ENCODE results near the gene ABCC10.
"Not testable (repeated sequence)": the region's sequence is repeated elsewhere in the genome, so short reads cannot be mapped to it uniquely, and the experiment has no call there.

The ABCC10 gene

DNA sequence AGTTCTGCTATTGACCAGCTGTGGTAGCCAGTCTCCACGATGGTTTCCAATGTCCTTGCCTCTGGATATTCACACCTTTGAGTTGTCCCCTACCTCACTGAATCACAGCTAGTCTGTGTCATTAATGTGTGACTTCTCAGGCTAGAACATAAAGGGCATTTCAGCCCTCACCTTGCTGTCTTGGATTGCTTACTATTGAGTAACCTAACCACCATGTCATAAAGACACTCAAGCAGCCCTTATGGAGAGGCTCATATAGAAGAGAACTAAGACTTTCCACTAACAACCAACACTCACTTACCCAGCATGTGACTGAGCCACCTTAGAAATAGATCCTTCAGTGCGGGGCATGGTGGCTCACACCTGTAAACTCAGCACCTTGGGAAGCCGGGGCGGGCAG is 19.1 kb upstream of the ABCC10 start:
- FAIRE-seq = no peak

DNA sequence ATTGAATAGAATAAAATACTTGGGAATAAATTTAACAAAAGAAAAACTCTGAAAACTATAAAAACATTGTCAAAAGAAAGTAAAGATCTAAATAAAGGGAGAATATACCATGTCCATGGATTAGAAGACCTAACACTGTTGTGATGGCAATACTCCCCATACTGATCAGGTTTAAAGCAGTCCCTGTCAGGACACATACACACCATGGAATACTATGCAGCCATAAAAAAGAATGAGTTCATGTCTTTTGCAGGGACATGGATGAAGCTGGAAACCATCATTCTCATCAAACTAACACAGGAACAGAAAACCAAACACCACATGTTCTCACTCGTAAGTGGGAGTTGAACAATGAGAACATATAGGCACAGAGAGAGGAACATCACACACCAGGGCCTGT is 16.6 kb upstream of the ABCC10 start:
- not testable (repeated sequence) for FAIRE-seq

DNA sequence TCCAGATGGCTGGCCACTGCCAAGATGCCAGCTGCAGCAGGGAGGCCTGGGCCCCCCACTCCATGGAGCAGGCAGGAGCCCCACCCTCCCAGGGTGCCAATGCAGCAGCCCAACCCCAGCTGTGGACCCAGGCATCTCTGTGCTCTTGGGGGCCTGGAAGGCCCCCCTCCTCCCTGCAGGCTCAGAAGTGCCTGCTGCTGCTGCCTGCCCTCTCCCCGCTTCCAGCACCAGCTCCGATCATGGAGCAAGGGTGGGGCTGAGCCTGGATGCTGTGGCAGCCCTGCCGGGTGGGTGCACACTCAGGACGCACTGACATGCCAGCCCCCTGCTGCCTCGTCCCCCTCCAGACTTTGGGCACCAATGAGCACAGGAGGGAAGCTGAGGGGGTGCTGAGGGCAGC is 14.8 kb upstream of the ABCC10 start:
- no peak for FAIRE-seq

DNA sequence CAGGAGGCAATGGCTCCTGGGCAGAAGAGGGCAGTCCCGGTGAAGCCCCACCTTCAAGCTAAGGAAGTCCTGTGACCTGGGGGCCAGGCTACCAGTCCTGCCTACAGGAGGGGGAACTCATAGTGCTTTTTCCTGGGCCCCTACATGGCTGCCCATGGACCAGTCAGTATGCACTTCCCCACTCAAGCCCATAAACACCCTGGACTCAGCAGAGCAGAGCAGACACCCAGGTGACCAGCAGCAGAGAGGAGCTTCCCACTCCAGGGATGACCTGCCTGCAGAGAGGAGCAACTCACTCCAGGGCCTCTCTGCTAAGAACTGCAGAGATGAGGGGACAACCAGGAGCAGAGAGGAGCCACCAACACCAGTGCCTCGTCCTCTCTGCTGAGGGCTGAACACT is 14.3 kb upstream of the ABCC10 start:
- FAIRE-seq = no peak

DNA sequence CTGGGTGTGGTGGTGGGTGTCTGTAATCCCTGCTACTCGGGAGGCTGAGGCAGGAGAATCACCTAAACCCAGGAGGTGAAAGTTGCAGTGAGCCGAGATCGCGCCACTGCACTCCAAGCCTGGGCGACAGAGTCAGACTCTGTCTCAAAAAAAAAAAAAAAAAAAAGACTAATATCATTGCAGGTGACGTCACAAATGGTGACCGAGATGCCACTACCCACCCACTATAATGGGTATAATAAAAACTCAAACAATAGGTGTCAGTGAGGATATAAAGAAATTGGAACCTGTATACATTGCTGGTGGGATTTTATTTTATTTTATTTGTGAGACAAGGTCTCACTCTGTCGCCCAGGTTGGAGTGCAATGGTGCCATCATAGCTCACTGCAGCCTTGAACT is 12.1 kb upstream of the ABCC10 start:
- not testable (repeated sequence) for FAIRE-seq

DNA sequence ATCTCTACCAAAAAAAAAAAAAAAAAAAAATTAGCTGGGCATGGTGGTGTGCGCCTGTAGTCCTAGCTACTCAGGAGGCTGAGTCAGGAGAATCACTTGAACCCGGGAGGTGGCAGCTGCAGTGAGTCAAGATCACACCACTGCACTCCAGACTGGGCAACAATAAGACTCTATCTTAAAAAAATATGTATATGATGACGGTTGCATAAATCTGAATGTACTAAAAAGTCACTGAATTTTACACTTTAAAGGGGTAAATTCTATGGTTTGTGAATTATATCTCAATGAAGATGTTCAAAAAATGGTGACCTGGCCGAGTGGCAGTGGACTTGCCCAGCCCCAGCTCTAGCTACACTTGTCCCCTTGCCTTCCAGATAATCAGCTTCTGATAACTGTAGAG is 10.4 kb upstream of the ABCC10 start:
- FAIRE-seq = no peak

DNA sequence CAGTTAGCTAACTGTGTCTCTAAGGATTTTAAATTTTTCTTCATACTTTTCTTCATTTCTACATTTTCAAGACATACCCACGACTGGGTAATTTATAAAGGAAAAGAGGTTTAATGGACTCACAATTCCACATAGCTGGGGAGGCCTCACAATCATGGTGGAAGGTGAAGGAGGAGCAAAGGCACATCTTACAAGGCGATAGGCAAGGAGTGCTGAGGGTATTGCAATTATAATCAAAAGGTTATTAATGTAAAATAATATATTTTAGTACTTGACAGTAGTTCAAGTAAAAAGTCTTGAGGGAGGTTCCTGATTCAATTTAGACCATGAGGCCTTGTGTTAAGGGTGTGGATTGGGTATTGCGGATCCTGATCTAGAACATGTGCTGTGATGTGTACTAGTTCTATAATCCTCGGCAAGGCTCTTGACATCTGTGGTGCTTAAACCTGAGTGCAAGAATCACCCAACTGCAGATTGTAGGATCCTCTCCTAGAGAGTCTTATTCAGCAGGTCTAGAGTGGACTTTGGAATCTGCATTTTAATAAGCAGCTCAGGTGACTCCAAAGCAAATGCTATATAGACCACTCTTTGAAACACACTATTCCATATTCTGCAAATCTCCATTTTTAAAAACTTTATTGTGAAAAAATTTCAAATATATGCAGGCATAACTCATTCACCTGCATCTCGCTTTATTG is 7.2 kb upstream of the ABCC10 start:
- no peak for FAIRE-seq

DNA sequence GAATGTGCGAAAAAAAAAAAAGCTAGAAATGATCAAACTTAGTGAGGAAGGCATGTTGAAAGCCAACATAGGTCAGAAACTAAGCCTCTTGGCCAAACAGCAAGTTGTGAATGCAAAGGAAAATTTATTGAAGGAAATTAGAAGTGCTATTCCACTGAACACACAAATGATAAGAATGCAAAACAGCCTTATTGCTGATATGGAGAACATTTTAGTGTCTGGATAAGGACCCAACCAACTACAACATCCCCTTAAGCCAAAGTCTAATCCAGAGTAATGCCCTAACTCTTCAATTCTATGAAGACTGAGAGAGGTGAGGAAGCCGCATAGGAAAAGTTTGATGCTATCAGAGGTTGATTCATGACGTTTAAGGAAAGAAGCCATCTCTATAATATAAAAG is 5.5 kb upstream of the ABCC10 start:
- FAIRE-seq = no peak

DNA sequence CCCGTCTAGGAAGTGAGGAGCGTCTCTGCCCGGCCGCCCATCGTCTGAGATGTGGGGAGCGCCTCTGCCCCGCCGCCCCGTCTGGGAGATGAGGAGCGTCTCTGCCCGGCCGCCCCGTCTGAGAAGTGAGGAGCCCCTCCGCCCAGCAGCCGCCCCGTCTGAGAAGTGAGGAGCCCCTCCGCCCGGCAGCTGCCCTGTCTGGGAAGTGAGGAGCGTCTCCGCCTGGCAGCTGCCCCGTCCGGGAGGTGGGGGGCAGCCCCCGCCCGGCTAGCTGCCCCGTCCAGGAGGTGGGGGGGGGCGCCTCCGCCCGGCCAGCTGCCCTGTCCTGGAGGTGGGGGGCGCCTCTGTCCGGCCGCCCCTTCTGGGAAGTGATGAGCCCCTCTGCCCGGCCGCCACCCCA is 2.3 kb upstream of the ABCC10 start:
- not testable (repeated sequence) for FAIRE-seq

DNA sequence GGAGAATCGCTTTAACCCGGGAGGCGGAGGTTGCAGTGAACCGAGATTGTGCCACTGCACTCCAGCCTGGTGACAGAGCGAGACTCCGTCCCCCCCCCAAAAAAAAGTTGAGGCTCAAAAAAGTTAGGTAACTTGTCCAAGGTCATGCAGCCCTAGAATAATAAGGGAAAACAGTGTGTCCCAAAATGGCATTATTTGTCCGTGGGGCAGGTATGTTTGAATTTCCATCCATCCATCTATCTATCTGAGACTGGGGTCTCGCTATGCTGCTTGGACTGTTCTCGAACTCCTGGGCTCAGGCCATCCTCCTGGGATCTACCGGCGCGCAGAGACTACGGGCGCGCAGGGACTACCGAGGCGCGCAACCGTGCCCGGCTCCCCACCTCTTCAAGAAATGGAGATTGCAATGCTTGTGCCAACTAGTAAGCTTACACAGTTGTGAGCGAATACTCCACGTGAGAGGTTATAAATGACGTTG is 374 bp upstream of the ABCC10 start:
- FAIRE-seq = no peak

DNA sequence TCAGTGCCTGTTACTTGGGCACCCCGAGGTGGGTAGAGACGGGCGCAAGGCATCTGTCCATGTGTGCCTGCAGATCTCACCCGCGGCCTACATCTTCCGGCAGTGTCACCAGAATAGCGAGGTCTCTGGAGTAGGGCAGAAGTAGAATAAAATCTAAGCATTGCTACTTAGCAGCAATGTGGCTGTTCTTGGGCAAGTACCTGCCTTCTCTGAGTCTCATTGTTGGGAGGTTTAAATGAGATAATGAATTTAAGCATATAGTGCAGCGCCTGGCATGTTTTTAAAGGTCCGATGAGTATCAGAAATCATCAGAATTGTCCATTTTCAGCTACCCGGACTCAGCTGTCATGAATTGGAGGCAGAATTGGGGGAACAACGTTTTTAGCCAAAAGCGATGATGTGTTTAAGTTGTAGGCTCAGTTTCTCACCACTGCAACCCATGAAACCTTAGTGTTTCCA is 800 bp downstream of the ABCC10 start:
- FAIRE-seq = no peak

DNA sequence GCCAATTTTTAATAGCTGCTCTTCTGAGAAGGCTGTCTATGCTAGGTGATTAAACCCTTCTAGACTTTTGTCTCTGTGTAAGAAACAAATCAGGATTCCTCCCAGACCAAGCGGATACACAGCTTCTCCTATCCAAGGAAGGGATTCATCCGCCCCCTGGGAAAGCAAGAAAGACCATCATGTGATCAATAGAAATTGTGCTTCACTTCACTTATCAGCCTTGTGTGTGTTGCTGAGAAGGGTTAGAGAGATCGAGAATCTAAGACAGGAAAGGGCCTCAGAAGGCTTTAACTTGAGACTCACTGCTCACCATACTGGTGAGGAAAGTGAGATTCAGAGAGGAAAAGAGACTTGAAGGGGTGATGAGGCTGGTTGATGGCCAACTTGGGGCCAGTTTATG is 1.5 kb downstream of the ABCC10 start:
- FAIRE-seq = no peak

DNA sequence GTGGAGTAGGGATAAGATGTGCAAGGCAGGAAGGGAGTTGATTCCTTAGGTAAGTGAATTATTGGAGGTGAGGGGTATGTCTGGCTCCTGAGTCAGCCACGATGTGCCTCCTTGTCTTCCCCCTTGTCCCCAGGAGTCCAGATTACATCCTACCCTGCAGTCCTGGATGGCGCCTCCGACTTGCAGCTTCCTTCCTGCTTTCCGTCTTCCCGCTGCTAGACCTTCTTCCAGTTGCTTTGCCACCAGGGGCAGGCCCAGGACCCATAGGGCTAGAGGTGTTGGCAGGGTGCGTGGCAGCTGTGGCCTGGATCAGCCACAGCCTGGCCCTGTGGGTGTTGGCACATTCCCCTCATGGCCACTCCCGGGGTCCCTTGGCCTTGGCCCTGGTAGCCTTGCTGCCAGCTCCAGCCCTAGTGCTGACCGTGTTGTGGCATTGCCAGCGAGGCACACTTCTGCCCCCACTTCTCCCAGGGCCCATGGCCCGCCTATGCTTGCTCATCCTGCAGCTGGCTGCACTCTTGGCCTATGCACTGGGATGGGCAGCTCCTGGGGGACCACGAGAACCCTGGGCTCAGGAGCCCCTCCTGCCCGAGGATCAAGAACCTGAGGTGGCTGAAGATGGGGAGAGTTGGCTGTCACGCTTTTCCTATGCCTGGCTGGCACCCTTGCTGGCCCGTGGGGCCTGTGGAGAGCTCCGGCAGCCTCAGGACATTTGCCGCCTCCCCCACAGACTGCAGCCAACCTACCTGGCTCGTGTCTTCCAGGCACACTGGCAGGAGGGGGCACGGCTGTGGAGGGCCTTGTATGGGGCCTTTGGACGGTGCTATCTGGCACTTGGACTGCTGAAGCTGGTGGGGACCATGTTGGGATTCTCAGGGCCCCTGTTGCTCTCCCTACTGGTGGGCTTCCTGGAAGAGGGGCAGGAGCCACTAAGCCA is 4.9 kb downstream of the ABCC10 start:
- no peak for FAIRE-seq

DNA sequence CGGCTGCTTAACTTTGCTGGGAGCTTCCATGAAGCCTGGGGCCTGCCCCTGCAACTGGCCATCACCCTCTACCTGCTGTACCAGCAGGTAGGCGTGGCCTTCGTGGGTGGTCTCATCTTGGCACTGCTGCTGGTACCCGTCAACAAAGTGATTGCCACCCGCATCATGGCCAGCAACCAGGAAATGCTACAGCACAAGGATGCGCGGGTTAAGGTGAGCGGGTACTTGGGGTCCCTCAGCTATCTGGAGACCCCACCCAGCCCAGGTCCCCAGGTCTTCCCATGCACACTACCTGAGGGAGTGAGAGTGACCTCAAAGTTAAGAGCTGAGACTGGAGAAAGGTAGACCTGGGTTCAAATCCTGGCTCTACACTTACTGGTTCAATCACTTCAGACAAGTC is 5.8 kb downstream of the ABCC10 start:
- FAIRE-seq = no peak

DNA sequence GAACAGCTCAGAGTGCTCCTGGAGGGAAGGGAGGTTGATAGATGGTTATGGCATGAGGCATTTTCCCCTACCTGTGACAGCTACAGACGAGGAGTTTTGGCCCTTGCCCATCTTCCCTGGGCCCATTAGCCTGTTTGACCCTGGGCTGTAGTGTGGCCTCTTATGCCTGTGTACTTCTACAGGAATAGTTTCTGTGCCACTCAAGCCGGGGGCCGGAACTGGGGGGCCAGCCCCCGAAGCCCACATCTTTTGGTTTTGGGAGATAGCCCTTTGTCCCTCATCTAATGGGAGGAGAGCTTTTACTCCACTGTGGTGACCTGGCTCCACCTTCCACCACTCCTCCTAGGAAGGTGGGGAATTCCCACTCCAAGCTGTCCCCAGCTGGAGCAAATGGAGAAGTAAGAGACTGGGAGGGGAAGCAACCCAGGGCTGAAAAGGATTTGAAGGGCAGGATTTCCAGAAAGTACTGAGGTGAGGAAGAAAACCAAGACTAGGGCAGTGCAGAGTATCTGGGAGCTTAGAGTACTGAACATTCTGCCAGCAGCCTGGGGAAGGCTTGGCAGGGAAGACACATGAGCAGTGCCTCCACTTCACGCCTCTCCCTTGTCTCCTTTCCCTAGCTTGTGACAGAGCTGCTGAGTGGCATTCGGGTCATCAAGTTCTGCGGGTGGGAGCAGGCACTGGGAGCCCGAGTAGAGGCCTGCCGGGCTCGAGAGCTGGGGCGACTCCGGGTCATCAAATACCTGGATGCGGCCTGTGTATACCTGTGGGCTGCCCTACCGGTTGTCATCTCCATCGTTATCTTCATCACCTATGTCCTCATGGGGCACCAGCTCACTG is 6.9 kb downstream of the ABCC10 start:
- FAIRE-seq = no peak

DNA sequence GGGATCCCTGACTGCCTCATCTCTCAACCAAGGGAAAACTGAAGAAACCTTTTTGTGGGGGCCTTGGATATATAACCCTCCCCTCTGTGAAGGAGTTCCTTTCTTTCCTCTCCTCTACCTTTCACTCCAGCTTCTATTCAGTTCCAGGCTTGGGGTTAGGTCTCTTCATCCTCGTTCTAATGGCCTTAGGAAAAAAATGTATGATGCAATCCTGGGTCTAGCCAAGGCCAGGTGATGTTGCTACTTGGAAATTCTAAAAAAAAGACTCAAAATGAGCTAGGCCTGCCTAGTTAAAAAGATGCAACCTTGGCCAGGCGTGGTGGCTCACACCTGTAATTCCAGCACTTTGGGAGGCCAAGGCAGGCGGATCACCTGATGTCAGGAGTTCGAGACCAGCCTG is 7.6 kb downstream of the ABCC10 start:
- FAIRE-seq = no peak

DNA sequence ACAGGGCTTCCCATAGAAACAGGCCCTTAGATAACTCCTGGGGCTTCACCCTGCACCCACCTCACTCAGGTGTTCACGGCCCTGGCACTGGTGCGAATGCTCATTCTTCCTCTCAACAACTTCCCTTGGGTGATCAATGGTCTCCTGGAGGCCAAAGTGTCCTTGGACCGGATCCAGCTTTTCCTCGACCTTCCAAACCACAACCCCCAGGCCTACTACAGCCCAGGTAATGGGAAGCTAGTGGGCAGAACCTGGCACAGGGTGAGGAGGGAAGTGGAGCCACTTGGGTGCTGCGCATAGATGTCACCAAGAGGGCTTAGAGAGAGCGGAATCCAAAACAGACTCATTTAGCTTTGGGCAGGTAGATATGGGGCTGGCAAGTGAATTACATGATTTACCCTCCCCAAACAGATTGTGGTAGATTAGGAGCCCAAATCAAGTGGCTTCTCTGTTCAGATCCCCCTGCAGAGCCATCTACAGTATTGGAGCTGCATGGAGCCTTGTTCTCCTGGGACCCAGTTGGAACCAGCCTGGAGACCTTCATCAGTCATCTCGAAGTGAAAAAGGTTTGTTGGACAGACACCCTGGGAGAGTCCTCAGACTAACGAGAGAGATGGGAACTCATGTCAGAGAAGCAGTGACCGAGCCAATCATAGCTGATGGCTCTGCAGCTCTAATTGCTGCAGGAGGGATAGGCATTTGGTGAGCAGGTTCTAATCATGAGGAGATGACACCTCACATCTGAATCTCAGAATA is 8.5 kb downstream of the ABCC10 start:
- FAIRE-seq = no peak

DNA sequence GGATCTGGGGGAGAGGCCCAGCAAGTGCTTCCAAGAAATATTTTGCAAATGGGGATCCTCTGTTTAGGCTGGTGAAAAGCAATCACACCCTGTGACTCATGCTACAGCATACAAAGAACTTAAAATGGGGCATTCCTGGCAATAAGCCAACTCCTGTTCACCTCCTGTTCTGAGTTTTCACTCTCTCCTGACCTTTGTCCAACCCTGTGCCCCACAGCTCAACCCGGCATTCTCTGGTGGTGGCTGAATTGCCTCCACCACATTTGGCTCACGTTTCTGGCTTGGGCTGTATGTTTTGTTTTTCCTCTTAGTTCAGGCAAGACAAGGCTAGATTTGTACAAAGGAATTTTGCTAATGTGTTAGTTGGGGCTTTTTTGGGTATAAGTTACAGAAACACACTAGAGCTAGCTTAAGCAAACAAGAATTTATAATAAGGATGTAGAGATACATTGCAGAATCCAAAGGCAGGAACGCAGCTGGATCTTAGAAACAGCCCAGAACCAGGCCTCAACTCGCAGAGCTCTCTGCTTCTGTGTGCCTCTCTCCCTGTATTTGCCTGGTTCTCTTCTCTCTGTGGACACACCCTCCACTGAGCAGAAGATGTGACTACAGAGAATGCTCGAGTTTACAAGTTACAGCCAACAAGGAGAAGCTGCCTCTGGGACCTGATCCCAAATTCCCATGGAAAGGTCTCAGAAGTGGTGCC is 9.4 kb downstream of the ABCC10 start:
- FAIRE-seq = peak; percentile 41

DNA sequence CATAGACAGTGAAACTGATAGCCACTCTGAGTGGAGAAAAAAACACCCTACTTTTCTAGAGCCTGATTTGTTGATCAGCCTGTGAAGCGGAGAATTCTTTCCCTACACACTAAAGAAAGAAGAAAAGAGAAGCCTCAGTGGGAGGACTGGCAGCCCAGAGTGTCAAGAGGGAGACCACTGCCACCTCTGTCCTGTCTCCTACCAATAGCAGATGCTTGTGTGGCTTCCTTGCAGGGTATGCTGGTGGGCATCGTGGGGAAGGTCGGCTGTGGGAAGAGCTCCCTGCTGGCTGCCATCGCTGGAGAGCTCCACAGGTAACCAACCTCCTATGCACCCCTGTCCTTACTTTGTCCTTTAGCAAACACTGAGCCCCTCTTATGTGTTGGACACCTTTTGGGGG is 10.4 kb downstream of the ABCC10 start:
- FAIRE-seq = no peak

DNA sequence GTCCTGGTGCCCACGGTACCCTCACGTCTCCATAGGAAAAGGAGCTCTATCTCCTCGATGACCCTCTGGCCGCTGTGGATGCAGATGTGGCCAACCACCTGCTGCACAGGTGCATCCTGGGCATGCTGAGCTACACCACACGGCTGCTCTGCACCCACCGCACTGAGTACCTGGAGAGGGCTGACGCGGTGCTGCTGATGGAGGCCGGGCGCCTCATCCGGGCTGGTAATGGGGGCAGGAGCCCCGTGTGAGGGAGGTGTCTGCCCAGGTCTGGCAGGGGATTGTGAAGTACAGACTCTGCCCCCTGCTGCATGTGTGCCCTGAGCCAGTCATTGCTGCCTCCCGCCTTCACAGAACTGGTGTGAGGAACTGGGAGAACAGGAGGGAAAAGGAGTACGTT is 15.6 kb downstream of the ABCC10 start:
- no peak for FAIRE-seq

DNA sequence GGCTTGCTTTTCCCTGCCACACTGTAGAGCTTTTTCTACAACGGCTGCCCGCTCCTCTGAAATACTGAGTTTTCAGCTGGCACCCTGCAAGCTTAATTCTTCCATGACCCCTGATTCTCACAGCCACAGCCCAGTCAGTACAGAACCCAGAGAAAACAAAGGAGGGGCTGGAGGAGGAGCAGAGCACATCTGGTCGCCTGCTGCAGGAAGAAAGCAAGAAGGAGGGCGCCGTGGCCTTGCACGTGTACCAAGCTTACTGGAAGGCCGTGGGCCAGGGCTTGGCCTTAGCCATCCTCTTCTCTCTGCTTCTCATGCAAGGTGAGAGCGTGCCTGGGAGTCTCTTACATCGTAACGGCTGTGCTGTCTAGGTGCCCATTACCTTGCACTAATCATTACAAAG is 16.7 kb downstream of the ABCC10 start:
- no peak for FAIRE-seq

DNA sequence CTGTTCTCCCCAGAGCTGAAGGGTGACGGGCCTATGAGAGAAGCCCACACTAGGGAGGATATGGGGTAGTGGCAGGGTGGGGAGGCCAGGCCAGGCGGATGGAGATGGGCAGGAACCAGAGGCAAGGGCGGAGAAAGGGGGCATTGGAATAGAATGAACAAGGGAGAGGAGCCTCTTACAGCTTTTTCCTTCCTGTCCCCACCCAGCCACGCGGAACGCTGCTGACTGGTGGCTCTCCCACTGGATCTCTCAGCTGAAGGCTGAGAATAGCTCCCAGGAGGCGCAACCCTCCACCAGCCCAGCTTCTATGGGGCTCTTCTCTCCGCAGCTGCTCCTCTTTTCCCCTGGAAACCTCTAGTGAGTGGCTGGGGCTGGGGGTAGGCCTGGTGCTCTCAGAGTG is 17.2 kb downstream of the ABCC10 start:
- FAIRE-seq = no peak
